ENCODE results near the gene FAM217B. TPM values are rescaled to one million over a fixed set of nuclear protein-coding genes. Genes with fewer than 3 reads are reported as not detected.
A peak's percentile ranks its signal among the peaks of the same experiment; 100 is the strongest.

The FAM217B gene
- total and polyA plus RNA-seq, 2 of the 8 experiments (the other 6 are each of a cell fraction or from before 2014, with no cell fraction given), result 5.4 to 28.5 TPM

DNA sequence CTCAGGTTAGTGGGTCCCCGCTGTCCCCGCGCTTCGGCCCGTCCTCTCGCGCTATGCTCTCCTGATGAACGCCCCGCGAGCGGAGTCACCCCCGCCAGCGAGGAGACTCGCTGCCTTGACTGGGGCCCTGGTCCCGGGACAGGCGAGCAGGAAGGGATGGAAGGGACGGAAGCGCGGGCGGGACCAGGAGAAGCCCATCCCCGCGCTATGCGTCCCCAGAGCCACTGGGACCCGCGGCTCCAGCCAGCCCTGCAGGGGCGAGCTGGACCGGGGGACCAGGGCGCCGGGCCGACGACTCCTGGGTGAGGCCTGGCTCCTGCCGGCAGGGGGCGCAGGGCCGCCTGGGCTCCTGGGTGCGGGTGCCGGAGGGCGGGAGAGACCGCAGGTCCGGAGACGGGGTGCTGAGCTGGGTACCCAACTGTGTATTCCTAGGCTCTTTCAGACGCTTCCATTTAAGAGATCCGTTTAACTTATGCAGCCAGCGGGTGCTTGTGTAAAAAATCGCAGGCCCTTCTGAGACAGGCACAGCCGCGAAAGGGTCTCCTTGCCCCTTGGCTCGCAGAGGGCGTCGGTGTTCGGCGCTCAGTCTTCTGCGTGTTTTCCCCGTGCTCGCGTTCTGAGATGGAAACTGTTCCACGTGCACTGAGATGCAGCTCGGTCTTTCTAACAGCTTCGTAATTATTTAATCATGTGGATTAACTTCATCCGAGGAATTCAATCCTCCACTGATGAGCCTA lies 6.2 kb upstream of the FAM217B start:
- Histone ChIP-seq H3K23me2 (ENCODE audit: low read depth, low read length) (peaks cover 6% of the 10 kb centered on the region; the same call in 1 of the 2 replicates), H3K27me3 (replicated peaks in 1 of 4; ENCODE audit: control insufficient read depth in 3 of 4, extremely low read depth in 1 of 4, insufficient read depth in 3 of 4, low read length in 3 of 4) (peaks cover 5 to 31% (median 25%) of the 10 kb centered on the region in 4 experiments), H4K5ac (ENCODE audit: insufficient read length, low read depth, low read length) (no peak overlapping the region), H2BK5ac (ENCODE audit: low read depth, low read length) (no peak overlapping the region), H3K4me1 (replicated peaks in 1 of 4; ENCODE audit: control insufficient read depth in 3 of 4, insufficient read depth in 4 of 4, low read length in 3 of 4) (no peaks in the 10 kb centered on the region), H2BK15ac (ENCODE audit: low read length) (no peak overlapping the region), H3K9ac (replicated peaks in 1 of 4; ENCODE audit: extremely low read depth in 1 of 4, low read depth in 3 of 4, low read length in 3 of 4) (no peak overlapping the region; a peak in 1 of 7 replicates), H3K4ac (replicated peaks; ENCODE audit: insufficient read length, low read depth, low read length) (no peak overlapping the region), H2BK20ac (ENCODE audit: low read length) (no peak overlapping the region), H3K79me1 (ENCODE audit: low read depth, low read length) (no peaks in the 10 kb centered on the region), H2AK5ac (ENCODE audit: low read depth, low read length) (no peak overlapping the region), H3K56ac (replicated peaks; ENCODE audit: insufficient read length, low read depth, low read length) (no peak overlapping the region), H3K14ac (ENCODE audit: insufficient read length) (no peak overlapping the region), H3K9me3 (ENCODE audit: insufficient read depth in 2 of 2, low read depth in 1 of 2, low read length in 1 of 2) (peaks cover 3 to 15% of the 10 kb centered on the region in 2 experiments; a peak in 3 of 4 replicates), H2BK12ac (ENCODE audit: low read depth, low read length) (no peak overlapping the region), H3K36me3 (ENCODE audit: control insufficient read depth in 2 of 4, insufficient read depth in 4 of 4, low read length in 3 of 4) (peaks cover 0 to 10% (median 0%) of the 10 kb centered on the region in 4 experiments; a peak in 2 of 8 replicates), H3K23ac (ENCODE audit: insufficient read length) (no peak overlapping the region), H4K8ac (ENCODE audit: extremely low read depth, insufficient read depth, low read length) (0 out of 2 replicates have a peak overlapping the region, but pooled peaks have one; percentile 18), H3K27ac (ENCODE audit: low read depth, low read length) (no peak overlapping the region), H2BK120ac (replicated peaks; ENCODE audit: low read depth, low read length) (no peak overlapping the region), H2AFZ (ENCODE audit: low read length) (peak overlapping the region; percentile 98), H3K4me3 (ENCODE audit: extremely low read depth in 1 of 4, insufficient read depth in 2 of 4, low read depth in 3 of 4, low read length in 4 of 4) (peak overlapping the region; percentile 27 to 63 (median 41)), H3K4me2 (ENCODE audit: insufficient read depth in 1 of 2, low read depth in 2 of 2, low read length in 2 of 2) (peak overlapping the region; percentile 37 to 91), H3K18ac (ENCODE audit: extremely low read depth, low read length) (no peak overlapping the region; the same call in 1 of the 2 replicates), H4K91ac (replicated peaks; ENCODE audit: insufficient read length, low read length) (no peak overlapping the region), H4K20me1 (replicated peaks in 1 of 2; ENCODE audit: control insufficient read depth in 1 of 2, insufficient read depth in 2 of 2, low read length in 2 of 2) (peaks cover 0 to 5% of the 10 kb centered on the region in 2 experiments), H3K79me2 (ENCODE audit: control insufficient read depth in 1 of 2, insufficient read depth in 2 of 2, low read length in 2 of 2) (no peaks in the 10 kb centered on the region)
- DNase-seq (ENCODE audit: low read depth in 1 of 2, low spot score in 2 of 2), result peak in 1 of 2 experiments; percentile 90
- WGBS, 2 experiments (ENCODE audit: extremely low coverage in 1 of 2, insufficient coverage in 1 of 2, insufficient read length in 1 of 2, insufficient replicate concordance in 2 of 2, low coverage in 1 of 2, low lambda C conversion rate in 2 of 2, missing lambda C conversion rate in 1 of 2), result 16% methylated on average over 50 of the region's 59 CpGs; no CpG with 5 or more reads in 1 of the 2 experiments
- FAIRE-seq, result no peak
- POLR2A ChIA-PET (ENCODE audit: partially characterized antibody), result no interaction called here
- CTCF ChIA-PET (ENCODE audit: partially characterized antibody), result interaction anchor here (0.8 to 3.5 kb wide), 12 partner anchors 11 to 345 kb away, joined by 3 to 23 read pairs (median 4); partner anchors contain the start of gene CDH26
- TF ChIP-seq, protein P1, sequence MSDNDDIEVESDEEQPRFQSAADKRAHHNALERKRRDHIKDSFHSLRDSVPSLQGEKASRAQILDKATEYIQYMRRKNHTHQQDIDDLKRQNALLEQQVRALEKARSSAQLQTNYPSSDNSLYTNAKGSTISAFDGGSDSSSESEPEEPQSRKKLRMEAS (IDR thresholded peaks at IDR 0.05), result peak; percentile 58; the same call in 1 of the 2 replicates
- TF ChIP-seq EZH2 (IDR thresholded peaks at IDR 0.05; ENCODE audit: low read depth, low read length, severe bottlenecking), result peak; percentile 38
- peak; percentile 98 for TF ChIP-seq KDM4A (IDR thresholded peaks at IDR 0.05; ENCODE audit: low read depth, low read length, severe bottlenecking)
- no peak for TF ChIP-seq SP4 (IDR thresholded peaks at IDR 0.05; ENCODE audit: low read length)
- no peak for TF ChIP-seq SIX5 (IDR thresholded peaks at IDR 0.05; ENCODE audit: low read depth, low read length)
- no peak for TF ChIP-seq ZNF274 (IDR thresholded peaks at IDR 0.05; ENCODE audit: borderline replicate concordance, extremely low read depth, low read length)
- peak; percentile 30 to 46; a peak in 3 of 4 replicates for TF ChIP-seq RAD21 (IDR thresholded peaks at IDR 0.05 in 1 of 2, conservative IDR thresholded peaks at IDR 0.05 in 1 of 2; ENCODE audit: low read depth in 2 of 2, low read length in 2 of 2)
- TF ChIP-seq ASH2L (IDR thresholded peaks at IDR 0.05; ENCODE audit: low read length), result peak; percentile 47
- TF ChIP-seq HDAC2 (IDR thresholded peaks at IDR 0.05; ENCODE audit: borderline replicate concordance in 1 of 2, low read depth in 2 of 2, low read length in 2 of 2), result no peak
- 0 out of 2 replicates have a peak, but pooled peaks have one; percentile 41 for TF ChIP-seq SUZ12 (IDR thresholded peaks at IDR 0.05; ENCODE audit: low read length)
- no peak for TF ChIP-seq POU5F1 (IDR thresholded peaks at IDR 0.05; ENCODE audit: low read depth, low read length)

All from H1 (cell line).